CD4-positive, alpha-beta T cell treated with Interleukin-15 for 4 hours (primary cell): ENCODE measurements around the gene ESR1.
"Not testable (repeated sequence)": the region's sequence is repeated elsewhere in the genome, so short reads cannot be mapped to it uniquely, and the experiment has no call there.

Source experiments
- DNase-seq: peaks from one replicate; pipeline ENCODE4 v3.0.0-alpha.2; 2020; ENCODE audit warnings: low spot score

Gene ESR1

DNA sequence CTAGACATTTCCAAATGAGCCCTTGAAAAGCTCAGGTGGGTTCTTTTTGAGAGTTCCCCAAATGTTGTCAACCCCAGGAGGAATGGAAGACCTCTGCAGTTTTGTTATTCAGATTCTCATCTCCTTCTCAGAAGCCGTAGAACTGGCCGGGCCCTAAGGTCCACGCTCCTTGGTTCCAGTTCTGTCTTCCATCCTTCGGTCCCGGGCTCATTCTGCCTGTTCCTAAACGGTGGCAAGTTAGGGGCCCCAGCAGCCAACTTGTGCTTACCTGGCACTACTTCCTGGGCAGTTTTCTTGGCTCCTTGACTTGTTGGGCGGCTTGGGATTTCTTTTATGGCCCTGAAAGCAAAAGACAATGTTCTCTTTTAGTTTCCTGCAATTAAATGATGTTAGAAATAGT lies 6.4 kb downstream of the ESR1 start:
- no peak for DNase-seq

DNA sequence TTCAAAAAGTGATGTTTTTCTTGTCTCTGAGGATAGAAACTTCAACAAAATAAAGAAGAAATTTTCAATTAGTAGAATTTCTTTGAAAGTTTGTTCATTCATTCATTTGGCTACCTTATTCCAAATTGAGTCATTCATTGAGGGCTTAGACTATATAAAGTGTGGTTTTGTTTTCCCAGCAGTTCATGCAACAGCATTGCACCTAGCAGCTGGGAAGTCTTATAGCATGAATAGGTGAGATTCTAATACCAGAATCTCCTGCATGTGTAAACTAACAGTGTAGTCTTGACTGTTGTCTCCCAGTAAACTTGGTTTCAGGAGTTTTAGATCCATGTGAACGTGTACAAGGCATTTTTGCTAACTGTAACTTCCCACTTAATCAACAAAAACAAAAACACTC lies 7.1 kb downstream of the ESR1 start:
- no peak for DNase-seq

DNA sequence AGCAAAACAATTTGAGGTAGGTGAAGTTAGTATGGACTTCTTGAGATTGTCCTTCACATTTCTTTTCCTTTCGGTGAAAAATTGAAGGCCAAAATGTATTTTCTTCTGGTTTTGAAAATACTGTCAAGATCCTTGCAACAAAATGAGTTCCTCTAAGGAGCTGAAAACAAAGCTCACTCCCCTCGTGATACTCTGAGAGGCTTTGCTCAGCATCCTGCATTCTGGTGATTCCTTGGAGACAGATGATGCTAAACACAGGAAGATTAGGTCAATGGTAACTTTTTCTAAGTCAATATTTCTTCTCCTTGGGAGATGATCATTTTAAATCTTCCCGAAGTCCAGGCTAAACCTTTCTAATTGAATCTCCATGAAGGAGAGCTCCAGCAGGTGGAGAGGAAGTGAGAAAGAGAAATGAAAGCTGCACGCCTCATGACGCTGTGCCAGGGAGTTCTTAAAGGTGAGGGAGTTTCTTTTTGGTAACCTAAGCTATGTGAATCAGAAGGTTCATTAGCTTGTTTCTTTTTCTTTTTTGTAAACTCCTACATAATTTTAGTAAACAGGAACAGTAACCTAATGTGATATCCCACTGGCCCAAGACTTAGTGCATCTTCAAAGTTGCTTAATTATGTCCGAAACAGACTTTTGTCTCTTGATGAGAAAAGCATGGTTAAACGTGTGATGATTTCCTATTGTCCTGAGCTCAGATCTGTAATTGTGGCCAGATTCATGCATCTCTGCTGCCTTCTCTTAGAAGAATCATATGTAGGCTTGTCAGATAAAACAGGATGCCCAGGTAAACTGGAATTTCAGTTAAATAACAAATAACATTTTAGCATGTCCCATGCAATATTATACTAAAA lies 15.0 kb downstream of the ESR1 start:
- no peak for DNase-seq

DNA sequence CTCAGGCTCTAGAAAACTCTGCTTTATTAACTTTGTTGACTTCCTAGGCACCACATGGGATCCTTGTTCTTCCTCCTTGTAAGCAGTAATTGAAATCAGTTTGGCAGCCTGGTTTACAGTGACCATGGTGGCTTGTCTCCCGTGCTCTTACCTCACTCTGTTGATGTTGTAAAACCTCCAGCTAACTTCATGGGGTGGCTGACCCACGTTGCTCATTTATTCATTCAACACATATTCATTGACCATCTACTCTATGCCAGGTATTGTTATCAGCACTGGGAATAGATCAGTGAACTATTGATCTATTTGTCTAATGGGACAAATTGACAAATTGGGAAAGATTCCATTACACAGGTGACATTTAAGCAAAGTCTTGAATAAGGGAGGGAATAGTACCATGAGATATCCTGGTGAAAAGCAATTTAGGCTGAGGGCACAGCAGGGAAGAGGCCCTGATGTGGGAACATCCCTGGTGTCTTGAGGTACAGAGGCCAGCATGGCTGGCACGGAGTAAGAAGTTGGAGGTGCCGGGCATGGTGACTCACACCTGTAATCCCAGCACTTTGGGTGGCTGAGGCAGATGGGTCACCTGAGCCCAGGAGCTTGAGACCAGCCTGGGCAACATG lies 19.1 kb downstream of the ESR1 start:
- no peak for DNase-seq

DNA sequence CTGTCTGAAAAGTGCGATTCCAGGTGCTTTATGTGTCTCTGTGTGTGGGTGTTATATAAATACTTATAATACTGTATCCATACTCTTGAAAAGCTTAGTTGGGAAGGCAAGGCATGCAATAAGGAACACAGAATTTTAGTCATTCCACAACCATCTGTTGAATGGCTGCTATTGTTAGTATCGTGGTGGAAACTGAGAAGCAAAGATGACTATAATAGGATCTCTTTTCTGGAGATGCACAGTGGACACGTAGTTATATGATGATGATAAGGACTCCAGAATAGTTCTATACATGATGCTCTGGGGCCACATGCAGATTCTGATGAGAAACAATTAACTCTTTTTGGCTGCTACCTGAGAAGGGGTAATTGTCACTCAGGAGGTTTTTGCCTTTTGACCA lies 25.2 kb downstream of the ESR1 start:
- DNase-seq = no peak

DNA sequence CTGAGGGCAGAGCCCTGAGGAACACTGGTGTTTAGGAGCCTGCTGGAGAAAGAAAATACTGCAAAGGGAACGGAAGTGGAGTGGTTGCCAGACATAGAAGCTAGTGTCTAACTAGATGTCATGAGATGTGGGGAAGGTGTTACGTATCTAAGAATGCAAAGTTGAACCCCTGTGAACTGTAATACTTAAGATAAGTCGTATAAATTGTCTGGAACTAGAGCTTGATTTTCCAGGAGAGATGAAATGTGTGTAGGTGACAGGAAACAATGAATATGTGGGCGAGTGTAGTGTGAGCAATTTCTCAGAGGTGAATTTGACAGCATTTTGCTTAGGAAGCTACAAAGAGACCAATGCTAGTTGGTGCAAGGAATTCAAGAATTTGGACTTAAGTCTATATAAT lies 27.9 kb downstream of the ESR1 start:
- no peak for DNase-seq

DNA sequence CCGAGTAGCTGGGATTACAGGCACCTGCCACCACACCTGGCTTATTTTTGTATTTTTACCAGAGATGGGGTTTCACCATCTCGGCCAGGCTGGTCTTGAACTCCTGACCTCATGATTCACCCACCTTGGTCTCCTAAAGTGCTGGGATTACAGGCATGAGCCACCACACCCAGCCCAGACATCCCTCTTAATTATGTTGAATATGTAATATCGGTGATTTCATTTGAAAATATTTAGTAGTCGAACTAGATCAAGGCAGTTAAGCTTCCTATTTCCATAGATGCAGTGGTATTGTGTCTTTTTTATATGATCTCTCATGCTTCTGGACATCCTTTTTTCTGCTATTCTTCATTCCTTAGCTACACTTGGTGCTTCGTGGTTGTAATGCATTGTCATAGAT lies 29.7 kb downstream of the ESR1 start:
- DNase-seq = no peak

DNA sequence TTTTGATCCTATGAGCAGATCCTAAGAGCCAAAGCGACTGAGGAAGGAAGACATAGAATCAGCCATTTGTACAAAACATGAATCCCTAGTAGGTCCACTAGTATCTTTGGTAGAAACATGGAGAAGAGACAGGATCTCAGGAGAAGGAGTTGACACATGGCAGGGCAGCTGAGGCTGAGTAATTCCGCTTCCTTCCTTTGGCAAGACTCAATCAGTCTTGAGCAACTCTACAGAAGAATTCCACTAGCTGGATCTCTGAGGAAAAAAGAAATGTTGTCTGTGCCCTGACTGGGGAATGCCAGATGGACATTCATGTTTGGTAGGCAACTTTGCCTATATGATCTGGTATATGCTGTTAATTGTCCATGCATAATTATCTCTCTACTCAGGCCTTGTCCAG lies 35.3 kb downstream of the ESR1 start:
- no peak for DNase-seq

DNA sequence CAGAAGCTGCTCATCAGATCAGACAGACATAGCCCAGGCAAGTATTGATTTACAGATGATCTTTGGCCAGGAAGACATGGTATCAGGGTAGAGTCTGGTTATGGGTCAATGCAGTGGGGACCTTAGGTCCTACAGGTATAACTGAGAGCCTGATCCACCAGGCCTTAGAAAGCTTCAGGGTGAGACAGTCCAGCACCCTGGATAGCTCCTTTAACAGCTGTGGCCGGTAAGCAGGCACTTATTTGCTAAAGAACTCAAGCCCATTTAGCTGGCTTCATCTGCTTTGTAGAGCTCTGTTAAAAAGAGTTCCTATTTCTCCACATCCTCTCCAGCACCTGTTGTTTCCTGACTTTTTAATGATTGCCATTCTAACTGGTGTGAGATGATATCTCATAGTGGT lies 39.6 kb downstream of the ESR1 start:
- no peak for DNase-seq

DNA sequence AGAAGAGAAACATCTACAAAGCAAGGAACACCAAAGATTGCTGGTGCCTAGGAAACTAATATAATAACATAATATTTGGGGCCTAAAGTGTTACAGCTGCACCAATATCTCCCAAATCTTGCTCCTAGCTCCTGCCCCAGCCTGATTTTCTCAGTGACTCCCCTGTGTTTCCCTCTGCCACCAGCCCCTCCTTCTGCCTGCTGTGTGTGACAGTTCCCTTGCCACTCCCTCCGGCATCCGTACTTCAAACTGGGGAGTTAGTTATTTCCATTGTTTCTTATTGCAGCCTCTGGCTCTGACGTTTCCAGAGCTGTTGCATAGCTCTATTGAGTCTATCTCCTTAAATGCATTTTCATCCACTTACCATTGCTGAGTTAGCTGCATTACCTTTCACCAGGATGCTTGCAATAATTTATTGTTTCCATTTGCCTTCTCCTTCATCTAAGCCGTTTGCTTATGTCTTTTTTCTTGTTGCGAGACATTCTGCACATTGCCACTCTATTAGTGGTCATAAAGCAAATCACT lies 43.1 kb downstream of the ESR1 start:
- DNase-seq = no peak

DNA sequence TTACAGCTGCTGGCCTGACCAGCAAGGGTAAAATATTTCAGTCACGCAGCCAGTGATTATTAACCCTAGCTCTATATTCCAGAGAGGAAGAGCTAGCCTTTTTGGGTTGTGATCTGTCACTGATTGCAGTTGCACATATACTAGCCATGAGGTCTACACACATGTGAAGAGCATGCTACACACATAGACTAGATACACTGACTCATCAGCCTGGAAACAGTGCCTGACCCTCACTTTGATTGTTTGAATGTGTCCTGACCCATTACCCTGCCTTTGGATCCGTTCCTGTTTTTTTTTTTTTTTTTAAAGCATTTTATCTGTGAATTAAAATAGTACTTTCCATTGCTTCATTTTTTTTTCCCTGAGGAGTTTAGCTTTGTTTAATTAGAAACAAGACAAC lies 50.8 kb downstream of the ESR1 start:
- DNase-seq = no peak

DNA sequence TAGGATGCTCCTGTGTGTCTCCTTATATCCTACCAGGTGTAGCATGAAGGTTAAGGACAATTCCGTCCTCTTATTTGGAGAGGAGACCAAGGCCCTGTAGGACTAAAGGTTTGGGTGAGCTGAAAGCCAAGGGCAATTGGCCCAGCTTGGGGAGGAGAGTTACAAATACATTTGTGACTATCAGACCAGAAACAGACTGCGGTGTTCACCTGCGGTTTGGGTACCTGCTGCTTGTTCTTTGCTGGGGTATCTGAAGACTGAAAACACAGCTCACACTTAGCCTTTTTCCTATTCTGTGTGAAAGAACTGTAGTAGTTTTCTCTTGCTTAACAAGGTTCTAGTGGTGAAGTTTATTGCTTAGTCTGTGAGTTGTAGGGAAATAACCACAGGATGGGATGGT lies 55.0 kb downstream of the ESR1 start:
- no peak for DNase-seq

DNA sequence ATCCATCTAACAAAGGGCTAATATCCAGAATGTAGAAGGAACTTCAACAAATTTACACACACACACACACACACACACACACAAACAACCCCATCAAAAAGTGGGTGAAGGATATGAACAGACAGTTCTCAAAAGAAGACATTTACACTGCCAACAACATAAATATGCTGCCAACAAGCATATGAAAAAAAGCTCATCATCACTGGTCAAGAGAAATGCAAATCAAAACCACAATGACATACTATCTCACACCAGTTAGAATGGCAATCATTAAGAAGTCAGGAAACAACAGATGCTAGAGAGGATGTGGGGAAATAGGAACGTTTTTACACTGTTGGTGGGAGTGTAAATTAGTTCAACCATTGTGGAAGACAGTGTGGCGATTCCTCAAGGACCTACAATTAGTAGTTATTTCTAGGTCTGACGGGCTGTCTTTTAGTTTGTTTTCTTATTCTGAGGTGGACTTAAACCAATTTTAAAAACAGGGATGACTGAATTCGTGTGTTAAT lies 59.9 kb downstream of the ESR1 start:
- DNase-seq = not testable (repeated sequence)

DNA sequence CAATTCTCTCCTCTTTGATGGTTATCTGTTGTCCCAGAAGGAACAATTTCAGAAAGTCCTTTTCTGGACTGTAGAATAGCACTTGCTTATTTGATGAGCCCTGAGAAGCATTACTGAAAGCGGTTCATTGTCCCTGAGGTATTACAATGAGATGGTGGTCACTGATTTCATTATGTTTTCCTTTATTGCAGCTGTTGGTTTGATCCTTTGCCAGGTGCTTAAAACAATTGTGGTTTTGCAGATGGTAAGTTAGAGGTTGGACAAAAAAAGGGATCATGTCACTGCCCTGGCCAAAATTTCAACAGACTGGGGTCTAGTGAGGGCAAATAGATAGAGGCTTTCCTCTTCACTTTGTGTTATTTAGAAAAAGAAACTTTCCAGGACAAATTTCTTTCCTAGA lies 61.9 kb downstream of the ESR1 start:
- no peak for DNase-seq

DNA sequence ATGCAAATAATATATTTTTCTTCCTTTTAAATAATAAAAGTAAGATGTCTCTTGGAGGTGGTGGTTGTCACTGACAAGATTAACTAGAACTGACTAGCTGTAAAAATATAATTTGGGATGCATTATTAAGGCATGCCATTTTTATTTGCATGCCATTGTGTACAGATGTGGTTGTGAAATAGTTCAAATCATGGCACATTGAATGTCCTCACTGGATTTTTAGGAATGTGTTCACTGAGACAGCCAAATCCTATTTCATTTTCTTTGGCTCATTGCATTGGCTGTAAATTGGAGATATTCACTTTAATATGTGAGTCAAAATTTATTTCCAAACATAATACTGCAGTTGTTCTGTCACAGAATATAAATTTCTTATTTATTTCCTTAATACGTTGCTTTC lies 62.3 kb downstream of the ESR1 start:
- DNase-seq = no peak

DNA sequence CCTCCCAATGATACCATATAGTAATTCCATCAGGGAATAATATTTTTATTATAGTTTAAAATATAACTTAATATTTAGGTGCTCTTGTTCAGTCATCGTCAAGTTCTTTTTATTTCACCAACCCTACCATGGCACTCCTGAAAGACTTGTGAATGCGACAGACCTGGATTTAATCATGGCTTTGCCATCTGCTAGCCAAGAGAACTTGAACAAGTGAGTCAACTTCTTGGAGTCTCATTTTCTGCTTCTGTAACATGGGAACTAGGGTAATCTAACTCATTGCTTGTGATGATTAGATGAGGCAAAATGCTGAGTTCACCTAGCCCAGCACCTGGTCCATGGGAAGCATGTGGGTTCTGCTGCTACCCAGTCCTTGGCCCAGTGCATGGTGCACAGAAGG lies 62.9 kb downstream of the ESR1 start:
- DNase-seq = no peak

DNA sequence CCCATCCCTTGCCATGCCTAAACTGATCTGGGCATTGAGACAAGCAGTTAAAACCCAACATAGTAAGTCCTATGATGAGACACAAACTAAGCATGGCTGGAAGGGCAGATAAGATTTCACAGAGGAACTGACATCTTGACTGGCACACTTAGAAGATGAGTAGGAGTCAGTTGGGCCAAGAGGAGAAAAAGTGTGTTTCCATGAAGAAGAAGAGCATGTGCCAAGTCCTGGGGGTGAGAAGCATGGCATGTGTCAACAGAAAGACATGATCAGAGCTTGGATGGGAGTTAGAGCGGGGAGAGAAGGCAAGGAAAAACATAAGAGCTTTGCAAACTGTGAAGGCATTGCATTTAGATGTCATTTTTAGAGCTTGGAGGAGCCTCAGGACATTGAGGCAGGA lies 68.0 kb downstream of the ESR1 start:
- no peak for DNase-seq

DNA sequence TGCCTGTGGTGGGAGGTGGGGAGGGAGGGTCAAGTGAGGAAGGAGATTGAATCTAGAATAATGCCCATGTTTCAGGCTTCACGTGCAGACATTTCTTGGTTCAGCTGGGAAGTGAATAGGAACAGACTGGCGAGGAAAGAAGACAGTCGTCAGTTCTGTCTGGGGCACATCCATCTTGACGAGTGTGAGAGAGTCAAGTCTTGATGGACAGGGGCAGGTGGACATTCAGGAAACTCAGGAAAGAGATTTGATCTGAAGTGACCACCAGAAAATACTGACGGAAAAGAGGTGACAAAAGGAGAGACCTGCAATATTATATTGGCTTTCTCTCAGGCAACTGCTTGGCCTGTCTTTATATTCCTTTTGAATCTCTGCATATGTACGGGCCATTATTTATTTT lies 68.6 kb downstream of the ESR1 start:
- DNase-seq = no peak

DNA sequence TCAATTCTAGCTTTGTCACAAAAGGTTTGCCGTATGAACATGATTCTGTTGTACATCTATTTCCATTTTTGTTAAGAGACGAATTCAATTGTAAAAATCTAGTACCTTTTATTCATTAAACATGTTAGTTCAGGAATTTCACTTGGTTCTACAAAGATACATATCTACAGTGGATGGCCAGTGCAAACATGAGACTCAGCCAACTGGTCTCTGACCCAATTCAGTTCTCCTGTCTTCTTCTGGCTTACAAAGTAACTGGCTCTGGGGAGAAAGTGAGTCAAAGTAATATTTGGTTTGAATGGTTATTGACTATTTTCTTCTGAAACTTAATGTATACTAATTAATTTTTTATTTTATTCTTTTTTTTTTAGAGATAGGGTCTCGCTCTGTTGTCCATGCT lies 70.0 kb downstream of the ESR1 start:
- no peak for DNase-seq

DNA sequence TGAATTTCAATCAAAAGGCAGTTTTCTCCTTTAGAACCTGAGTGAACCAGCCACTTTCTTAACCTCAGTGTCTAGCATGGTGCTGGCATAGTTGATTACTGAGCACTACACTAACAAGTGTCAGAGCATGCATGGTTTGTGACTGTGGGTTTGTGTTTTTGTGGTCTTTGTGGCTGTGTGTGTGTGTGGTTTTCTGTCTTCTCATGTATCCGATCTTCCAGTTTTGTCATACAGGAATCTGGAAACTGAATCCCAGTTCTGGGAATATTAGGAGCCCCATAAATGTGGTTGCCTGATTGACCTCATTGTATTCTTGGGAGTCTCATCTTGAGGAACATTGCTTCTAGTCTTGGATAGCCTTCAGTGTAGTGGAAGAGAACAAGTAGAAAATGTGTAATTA lies 73.7 kb downstream of the ESR1 start:
- no peak for DNase-seq

DNA sequence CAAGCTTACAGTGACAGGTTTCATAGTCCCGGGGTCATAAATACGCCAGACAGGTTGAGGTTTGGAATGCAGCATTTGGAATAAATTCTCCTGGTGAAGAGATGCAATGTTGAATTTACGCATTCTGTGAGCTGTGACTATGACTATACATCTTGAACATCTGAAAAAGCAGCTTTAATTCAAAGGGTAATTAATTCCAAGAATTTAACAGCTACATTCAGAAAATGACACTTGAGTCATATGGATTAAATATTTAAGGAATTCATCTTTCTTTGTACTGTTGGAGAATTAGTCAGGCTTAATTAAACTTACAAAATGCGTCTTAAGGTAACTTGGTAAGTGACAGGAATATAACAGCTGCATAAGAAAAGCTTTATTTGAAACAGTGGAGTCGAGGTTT lies 74.7 kb downstream of the ESR1 start:
- DNase-seq = no peak

DNA sequence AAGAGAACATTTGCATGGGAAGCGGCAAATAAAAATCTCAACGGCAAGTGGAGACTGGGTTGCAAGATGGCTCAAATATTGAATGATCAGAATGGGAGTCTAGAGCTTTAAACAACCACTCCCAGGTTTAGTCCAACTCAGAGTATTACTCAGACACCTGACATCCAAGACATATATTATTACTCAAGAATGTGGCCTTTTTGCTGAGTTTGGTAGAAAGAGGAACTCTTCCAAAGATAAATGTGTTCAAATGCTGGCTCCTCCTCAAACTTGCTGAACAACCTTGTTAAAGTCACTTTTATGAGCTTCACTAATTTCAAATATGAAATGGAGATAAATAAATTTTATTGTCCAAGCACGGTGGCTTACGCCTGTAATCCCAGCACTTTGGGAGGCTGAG lies 77.8 kb downstream of the ESR1 start:
- DNase-seq = no peak

DNA sequence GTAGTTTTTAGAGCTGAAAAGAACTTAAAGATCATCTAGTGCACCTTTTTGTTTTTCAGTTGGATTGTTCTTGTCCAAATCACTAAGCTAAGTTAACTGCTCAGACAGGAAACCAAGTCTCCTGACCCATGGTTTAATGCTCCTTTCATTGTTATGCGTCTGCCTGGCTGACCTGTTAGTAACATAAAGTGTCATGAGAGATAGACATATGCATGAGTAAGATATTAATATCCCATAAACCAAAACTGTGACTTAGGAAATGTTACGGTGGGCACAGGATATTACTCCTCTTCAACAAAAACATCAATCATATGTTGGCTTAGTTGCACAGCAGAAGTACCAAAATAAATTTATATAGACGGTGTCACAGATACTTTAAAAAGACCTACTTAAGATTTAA lies 84.0 kb downstream of the ESR1 start:
- no peak for DNase-seq

DNA sequence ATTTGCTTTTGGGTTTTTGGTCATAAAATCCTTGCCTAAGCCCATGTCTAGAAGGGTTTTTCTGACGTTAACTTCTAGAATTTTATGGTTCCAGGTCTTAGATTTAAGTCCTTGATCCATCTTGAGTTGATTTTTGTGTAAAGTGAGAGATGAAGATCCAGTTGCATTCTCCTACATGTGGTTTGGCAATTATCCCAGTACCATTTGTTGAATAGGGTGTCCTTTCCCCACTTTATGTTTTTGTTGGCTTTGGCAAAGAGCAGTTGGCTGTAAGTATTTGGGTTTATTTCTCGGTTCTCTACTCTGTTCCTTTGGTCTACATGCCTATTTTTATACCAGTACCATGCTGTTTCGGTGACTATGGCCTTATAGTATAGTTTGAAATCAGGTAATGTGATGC lies 86.9 kb downstream of the ESR1 start:
- not testable (repeated sequence) for DNase-seq
